ENCODE results near the gene SF3B1. TPM values are rescaled to one million over a fixed set of nuclear protein-coding genes. Genes with fewer than 3 reads are reported as not detected.

Gene SF3B1
- polyA plus RNA-seq, 3 donors: 105 to 494 (median 152) TPM

GRCh38 chr2:197480165-197481036 lies 45.6 kb upstream of the SF3B1 start:
- DNase-seq: no peak
- Histone ChIP-seq H3K27me3 (ENCODE audit: control insufficient read depth in 2 of 2, insufficient read depth in 2 of 2, low read length in 2 of 2) (no peaks in the 10 kb centered on the region), H3K9me3 (replicated peaks in 1 of 2; ENCODE audit: control insufficient read depth in 1 of 2, insufficient read depth in 1 of 2, low read length in 2 of 2) (peaks cover 15 to 19% of the 10 kb centered on the region in 2 donors), H4K20me1 (ENCODE audit: insufficient read depth, low read length) (peaks cover 22% of the 10 kb centered on the region), H3K79me2 (ENCODE audit: insufficient read depth, low read length) (peaks cover 6% of the 10 kb centered on the region), H3K4me1 (ENCODE audit: control insufficient read depth in 1 of 2, insufficient read depth in 2 of 2, low read length in 2 of 2) (peaks cover 29 to 32% of the 10 kb centered on the region in 2 donors), H3K4me2 (replicated peaks; ENCODE audit: extremely low read depth, low read length, poor library complexity, severe bottlenecking) (no peak overlapping the region), H3K27ac (ENCODE audit: low read depth in 1 of 2, low read length in 2 of 2) (peak overlapping the region in 1 of 2 donors; percentile 9), H3K4me3 (replicated peaks in 1 of 3; ENCODE audit: low read depth in 2 of 3, low read length in 3 of 3) (no peak overlapping the region), H3K36me3 (replicated peaks in 1 of 2; ENCODE audit: control insufficient read depth in 1 of 2, insufficient read depth in 2 of 2, low read length in 2 of 2) (peaks cover 9 to 72% of the 10 kb centered on the region in 2 donors), H3K9ac (ENCODE audit: insufficient read depth, low read length, poor library complexity, severe bottlenecking) (no peak overlapping the region), H2AFZ (ENCODE audit: insufficient read depth, low read depth, low read length, poor library complexity, severe bottlenecking) (no peak overlapping the region)
- H3K9me3 Mint-ChIP-seq: peaks cover 3 to 32% (median 24%) of the 10 kb centered on the region in 7 donors
- 100% methylated on average over 1 of the region's 9 CpGs for WGBS (ENCODE audit: insufficient coverage)
- peaks cover 35 to 64% of the 10 kb centered on the region in 2 donors for H3K36me3 Mint-ChIP-seq
- peak overlapping the region in 2 of 7 donors; percentile 11 to 12 for H3K27ac Mint-ChIP-seq
- H3K27me3 Mint-ChIP-seq (ENCODE audit: low read depth in 3 of 3): no peaks in the 10 kb centered on the region
- TF ChIP-seq CTCF (IDR thresholded peaks at IDR 0.05): no peak
- no peak overlapping the region for H3K4me3 Mint-ChIP-seq
- peaks cover 26% of the 10 kb centered on the region for H3K4me1 Mint-ChIP-seq
- intact Hi-C loops (cut with micrococcal nuclease): no loop called here

GRCh38 chr2:197477797-197478196 lies 43.0 kb upstream of the SF3B1 start:
- WGBS (ENCODE audit: insufficient coverage): 100% methylated on average over 2 of the region's 3 CpGs
- Histone ChIP-seq H3K27ac (ENCODE audit: low read depth in 1 of 2, low read length in 2 of 2) (peak overlapping the region in 1 of 2 donors; percentile 21), H3K27me3 (ENCODE audit: control insufficient read depth in 2 of 2, insufficient read depth in 2 of 2, low read length in 2 of 2) (no peaks in the 10 kb centered on the region), H3K79me2 (ENCODE audit: insufficient read depth, low read length) (peaks cover 6% of the 10 kb centered on the region), H3K9ac (ENCODE audit: insufficient read depth, low read length, poor library complexity, severe bottlenecking) (no peak overlapping the region), H3K9me3 (replicated peaks in 1 of 2; ENCODE audit: control insufficient read depth in 1 of 2, insufficient read depth in 1 of 2, low read length in 2 of 2) (peaks cover 3 to 4% of the 10 kb centered on the region in 2 donors), H3K4me1 (ENCODE audit: control insufficient read depth in 1 of 2, insufficient read depth in 2 of 2, low read length in 2 of 2) (peaks cover 29 to 32% of the 10 kb centered on the region in 2 donors), H3K4me2 (replicated peaks; ENCODE audit: extremely low read depth, low read length, poor library complexity, severe bottlenecking) (no peak overlapping the region), H3K36me3 (replicated peaks in 1 of 2; ENCODE audit: control insufficient read depth in 1 of 2, insufficient read depth in 2 of 2, low read length in 2 of 2) (peaks cover 30 to 73% of the 10 kb centered on the region in 2 donors), H4K20me1 (ENCODE audit: insufficient read depth, low read length) (peaks cover 36% of the 10 kb centered on the region), H3K4me3 (replicated peaks in 1 of 3; ENCODE audit: low read depth in 2 of 3, low read length in 3 of 3) (no peak overlapping the region), H2AFZ (ENCODE audit: insufficient read depth, low read depth, low read length, poor library complexity, severe bottlenecking) (no peak overlapping the region)
- H3K27me3 Mint-ChIP-seq (ENCODE audit: low read depth in 3 of 3): no peaks in the 10 kb centered on the region
- intact Hi-C loops (cut with micrococcal nuclease): no loop called here
- peaks cover 42 to 63% of the 10 kb centered on the region in 2 donors for H3K36me3 Mint-ChIP-seq
- H3K4me3 Mint-ChIP-seq: no peak overlapping the region
- TF ChIP-seq CTCF (IDR thresholded peaks at IDR 0.05): no peak
- no peak for DNase-seq
- H3K9me3 Mint-ChIP-seq: peaks cover 0 to 14% (median 8%) of the 10 kb centered on the region in 7 donors
- H3K4me1 Mint-ChIP-seq: peaks cover 26% of the 10 kb centered on the region
- peak overlapping the region in 4 of 7 donors; percentile 2 to 77 (median 72) for H3K27ac Mint-ChIP-seq

Data from CD14-positive monocyte (primary cell).